HG02763 (cell line): Measurements from ENCODE around the gene RBPMS2.
"Not testable (repeated sequence)": the region's sequence is repeated elsewhere in the genome, so short reads cannot be mapped to it uniquely, and the experiment has no call there.

ENCODE experiments used
- ATAC-seq: cut with Tn5 transposase; IDR thresholded peaks from one replicate; pipeline ENCODE4 v1.9.1; 2021; ENCODE audit warnings: mild to moderate bottlenecking, moderate library complexity; ENCODE audit not compliant: unreplicated experiment

RBPMS2 gene

GRCh38 chr15:64775551-64776401 lies at the start of gene RBPMS2:
Gene RBPMS2, minus strand, starts transcription at chr15:64775589. Its CDS starts 270 bp downstream, at chr15:64775319.
- no peak for ATAC-seq

DNA sequence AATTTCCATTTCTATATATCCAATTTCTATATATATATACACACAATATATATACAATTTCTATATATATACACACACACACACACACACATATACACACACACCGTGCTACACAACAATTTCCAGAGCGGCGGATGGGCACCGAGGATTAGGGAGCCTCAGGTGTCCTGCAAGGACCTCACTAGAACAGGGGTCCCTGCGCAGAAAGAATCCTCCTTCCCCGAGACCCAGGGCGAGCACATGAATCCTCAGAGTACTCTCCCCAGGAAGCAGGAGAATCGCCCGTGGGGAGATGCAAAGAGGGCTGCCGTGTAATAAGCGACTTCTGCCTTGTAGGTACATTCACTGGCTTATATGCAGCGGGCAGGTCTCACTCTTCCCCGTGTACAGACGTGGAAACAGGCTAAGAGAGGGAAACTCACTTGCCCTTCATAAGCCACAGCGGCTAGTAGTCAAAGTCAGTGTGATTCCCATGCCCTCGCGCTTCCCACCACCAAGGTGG lies 49.6 kb upstream of the RBPMS2 start:
- no peak for ATAC-seq

GRCh38 chr15:64816452-64816851 lies 41.1 kb upstream of the RBPMS2 start:
- ATAC-seq: no peak

GRCh38 chr15:64814965-64815364 lies 39.6 kb upstream of the RBPMS2 start:
- ATAC-seq: not testable (repeated sequence)

GRCh38 chr15:64814283-64814682 lies 38.9 kb upstream of the RBPMS2 start:
- not testable (repeated sequence) for ATAC-seq

GRCh38 chr15:64813075-64813474 lies 37.7 kb upstream of the RBPMS2 start:
- peak; percentile 33 for ATAC-seq

DNA sequence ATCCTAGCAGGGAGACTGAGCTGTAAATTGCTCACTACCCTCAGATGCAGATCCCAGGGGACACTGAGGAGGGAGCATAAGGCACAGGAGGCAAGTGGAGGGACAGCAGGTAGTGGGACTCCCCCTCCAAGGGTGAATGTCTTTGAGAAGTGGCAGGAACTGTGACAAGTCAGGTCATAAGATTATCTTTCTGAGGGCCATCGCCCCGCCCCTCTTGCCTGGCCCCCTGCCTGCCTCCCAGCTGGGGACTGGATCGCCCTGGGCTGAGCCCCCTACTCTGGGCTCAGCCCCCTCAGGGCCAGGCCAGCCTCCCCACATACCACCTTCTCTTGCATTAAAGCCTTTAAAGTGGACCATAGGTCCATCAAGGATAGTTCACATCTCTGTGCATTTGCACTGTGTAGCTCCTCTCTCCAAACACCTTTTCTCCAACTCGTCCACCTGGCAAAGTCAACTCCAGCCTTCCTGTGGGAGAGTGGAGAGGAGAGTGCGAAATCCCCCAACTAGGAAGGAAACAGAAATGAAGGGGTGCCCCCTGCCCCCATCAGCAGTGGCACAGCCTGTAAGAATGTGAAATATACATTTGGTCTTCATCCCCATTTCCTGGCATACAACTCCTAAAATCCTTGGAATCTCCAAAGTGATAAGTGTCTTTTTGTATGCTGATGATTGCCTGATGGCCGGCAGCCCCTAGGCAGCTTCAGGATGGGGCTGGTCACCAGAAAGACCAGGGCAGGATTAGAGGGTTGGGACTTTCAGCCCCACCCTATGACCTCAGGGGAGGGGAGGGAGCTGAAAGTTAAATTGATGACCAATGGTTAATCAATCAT lies 35.3 kb upstream of the RBPMS2 start:
- no peak for ATAC-seq

DNA sequence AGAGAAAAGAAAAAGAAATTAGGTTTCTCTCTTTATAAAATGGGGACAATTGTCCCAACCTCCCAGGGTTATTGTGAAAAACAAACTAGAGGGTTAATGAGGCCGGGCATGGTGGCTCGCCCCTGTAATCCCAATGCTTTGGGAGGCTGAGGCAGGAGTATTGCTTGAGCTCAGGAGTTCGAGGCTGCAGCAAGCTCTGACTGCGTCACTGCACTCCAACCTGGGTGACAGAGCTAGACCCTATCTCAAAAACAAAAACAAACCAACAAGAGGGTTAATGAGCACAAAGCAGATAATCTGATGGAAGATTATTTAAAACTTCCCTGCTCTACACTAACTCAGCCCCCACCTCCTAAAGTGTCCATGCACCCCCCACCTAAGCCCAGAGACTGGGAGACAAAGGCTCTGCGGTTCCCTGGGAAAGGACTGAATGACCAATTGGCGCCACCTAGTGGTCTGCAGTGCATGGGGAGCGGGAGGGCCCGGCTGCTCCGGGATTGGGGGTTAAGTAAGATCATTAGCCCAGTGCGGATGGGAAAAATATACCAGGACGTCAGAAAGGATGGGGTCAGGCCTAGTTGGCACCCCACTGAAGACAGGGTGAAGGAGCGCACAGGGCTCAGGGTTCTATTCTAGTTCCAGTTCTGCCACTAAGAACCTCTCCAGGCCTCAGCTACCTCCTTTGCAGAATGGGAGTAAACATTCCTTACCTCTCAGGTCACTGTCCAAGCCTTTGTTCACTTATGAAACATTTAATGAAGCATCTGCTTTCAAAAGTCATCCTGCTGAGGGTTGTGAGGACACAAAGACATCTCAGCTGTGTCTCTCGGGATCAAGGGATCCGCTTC lies 34.5 kb upstream of the RBPMS2 start:
- no peak for ATAC-seq

DNA sequence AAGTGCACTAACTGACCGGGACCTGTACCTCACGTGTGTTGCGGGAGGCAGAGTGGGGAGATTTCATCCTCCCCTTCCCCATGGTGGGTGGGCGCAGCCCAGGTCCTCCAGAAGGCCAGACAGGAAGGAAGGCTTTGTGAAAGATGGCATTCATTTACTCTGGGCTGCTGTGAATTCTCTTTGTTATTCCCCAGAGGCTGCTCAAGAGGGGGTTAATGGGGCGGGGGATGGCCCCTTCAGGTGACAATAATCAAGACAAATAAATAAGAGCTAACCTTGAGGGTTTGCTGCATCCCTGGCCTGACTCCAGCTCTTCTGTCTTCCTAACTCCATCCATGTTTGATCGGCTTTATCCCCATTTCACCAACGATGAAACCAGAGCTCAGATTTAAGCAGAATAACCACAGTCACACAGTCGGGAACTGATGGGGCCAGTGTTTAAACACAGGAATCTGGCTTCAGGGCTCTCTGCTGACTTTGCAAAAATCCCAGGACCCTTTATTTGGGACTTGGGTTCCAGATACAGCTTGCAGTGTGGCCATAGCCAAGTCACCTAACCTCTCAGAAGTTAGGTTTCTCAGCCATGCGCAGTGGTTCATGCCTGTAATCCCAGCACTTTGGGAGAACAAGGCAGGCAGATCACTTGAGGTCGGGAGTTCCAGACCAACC lies 33.5 kb upstream of the RBPMS2 start:
- no peak for ATAC-seq

- ATAC-seq: no peak
Observed at GRCh38 chr15:64807751-64808222, 32.4 kb upstream of the RBPMS2 start.

- ATAC-seq: no peak
Observed at GRCh38 chr15:64807051-64807749, 31.8 kb upstream of the RBPMS2 start.

- ATAC-seq: no peak
Observed at GRCh38 chr15:64806509-64806908, 31.1 kb upstream of the RBPMS2 start.

DNA sequence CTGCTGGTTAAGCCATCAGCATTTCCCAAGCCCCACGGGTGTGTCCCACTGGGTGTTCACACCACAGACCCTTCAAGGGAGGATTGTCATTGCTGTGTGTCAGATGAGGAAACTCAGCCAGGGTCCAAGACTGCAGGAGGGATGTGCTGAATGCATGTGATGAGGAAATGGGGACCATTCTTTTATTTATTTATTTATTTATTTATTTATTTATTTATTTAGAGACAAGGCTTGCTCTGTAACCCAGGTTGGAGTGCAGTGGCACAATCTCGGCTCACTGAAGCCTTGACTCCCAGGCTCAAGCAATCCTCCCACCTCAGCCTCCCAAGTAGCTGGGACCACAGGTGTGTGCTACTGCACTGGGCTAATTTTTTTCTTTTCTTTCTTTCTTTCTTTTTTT lies 29.2 kb upstream of the RBPMS2 start:
- ATAC-seq: no peak

DNA sequence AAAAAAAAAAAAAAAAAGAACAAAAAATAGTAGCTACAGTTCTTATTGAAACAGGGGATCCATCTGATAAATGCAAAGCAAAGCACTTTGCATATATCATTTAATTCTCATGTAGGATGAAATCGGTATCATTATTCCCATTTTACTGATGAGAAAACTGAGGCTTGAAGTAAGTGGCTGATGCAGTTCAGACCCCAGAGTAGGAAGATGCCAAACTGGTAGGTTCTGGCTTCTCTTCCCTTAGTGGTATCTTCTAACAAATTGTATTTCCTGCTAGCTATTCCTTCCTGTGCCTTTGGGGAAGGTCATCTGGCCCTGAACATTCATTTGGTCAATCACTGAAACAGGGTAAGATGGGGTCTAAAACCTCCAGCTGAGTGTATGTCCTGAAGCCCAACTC lies 28.1 kb upstream of the RBPMS2 start:
- no peak for ATAC-seq

DNA sequence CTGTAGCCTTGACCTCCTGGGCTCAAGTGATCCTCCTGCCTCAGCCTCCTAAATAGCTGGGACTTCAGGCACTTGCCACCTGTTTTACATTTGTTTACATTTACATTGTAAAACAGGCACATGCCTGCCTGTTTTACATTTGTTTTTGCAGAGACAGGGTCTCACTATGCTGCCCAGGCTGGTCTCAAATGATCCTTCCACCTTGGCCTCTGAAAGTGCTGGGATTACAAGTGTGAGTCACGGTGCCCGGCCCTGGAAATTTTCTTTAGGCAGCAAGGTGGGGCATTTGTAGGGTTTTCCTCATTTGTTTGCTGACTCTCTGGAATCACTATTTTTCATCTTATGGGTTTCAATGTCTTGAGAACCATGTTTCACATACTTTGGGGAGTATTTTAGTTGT lies 25.1 kb upstream of the RBPMS2 start:
- no peak for ATAC-seq

- not testable (repeated sequence) for ATAC-seq
Observed at GRCh38 chr15:64798905-64799304, 23.5 kb upstream of the RBPMS2 start.

GRCh38 chr15:64795921-64796320 lies 20.5 kb upstream of the RBPMS2 start:
- ATAC-seq: not testable (repeated sequence)

DNA sequence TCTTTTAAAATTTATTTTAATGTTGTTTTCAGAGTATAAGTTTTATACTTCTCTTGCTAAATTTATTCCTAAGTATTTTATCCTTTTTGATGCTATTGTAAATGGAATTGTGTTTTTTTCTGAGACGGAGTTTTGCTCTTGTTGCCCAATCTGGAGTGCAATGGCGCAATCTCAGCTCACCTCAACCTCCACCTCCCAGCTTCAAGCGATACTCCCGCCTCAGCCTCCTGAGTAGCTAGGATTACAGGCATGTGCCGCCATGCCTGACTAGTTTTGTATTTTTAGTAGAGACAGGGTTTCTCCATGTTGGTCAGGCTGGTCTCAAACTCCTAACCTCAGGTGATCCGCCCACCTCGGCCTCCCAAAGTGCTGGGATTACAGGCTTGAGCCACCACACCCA lies 19.9 kb upstream of the RBPMS2 start:
- ATAC-seq: not testable (repeated sequence)

DNA sequence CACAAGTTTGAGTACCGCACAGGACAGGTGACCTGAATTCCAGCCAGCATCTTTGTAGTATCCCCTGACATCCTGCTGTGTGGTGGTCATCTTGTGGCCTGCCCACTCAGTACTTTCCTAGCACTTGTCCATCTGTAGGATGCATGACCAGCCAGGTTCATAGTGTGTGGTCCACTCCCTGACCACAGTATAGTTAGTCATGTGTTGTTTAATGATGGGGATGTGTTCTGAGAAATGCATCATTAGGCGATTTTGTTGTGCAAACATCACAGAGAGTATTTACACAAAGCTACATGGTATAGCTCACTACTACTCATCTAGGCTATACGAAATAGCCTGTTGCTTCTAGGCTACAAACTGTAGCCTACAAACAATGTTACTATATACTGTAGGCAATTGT lies 16.9 kb upstream of the RBPMS2 start:
- ATAC-seq: no peak

- ATAC-seq: no peak
Observed at GRCh38 chr15:64791401-64791800, 16.0 kb upstream of the RBPMS2 start.
